B cell (primary cell): ENCODE data around the gene SPATA2.

Experiments
- CTCF ChIP-seq: fragments of 200-600 bp; IDR thresholded peaks from one replicate; pipeline ENCODE4 v1.8.0; 2022; ENCODE audit warnings: antibody characterized with exemption, mild to moderate bottlenecking
- EZH2 ChIP-seq: IDR thresholded peaks from 2 replicates; pipeline ENCODE4 v1.6.1; 2012; ENCODE audit warnings: borderline replicate concordance, low read depth, mild to moderate bottlenecking, moderate library complexity, low read length; ENCODE audit not compliant: insufficient read depth, poor library complexity, severe bottlenecking

- TF ChIP-seq EZH2 (no peak), CTCF (peak; percentile 20)
Measured at GRCh38 chr20:49915118-49915379, 280 bp downstream of the SPATA2 start.
